ENCODE results near the gene SIPA1. TPM values are rescaled to one million over a fixed set of nuclear protein-coding genes. Genes with fewer than 3 reads are reported as not detected.

Gene SIPA1
- total and polyA plus RNA-seq, 2 of the 13 experiments (the other 11 are each of a cell fraction or from before 2014, with no cell fraction given) = 5.8 to 7.7 TPM

GRCh38 chr11:65592858-65593517, 44.9 kb upstream of the SIPA1 start (continued):
- TF ChIP-seq XBP1 (CRISPR knock-in tag; IDR thresholded peaks at IDR 0.05) (no peak), ZNF557 (CRISPR knock-in tag; IDR thresholded peaks at IDR 0.05) (no peak)

- BruUV-seq (replicated peaks) = no TSS peak
- H3K4me3 ChIP-seq (replicated peaks in 1 of 3; ENCODE audit: insufficient read depth in 1 of 3, low read depth in 2 of 3, low read length in 3 of 3) = no peak overlapping the region
- peaks cover 8% of the 10 kb centered on the region for H3K4me1 ChIP-seq (ENCODE audit: insufficient read depth, low read length)
- H3K27me3 ChIP-seq (ENCODE audit: control insufficient read depth in 1 of 2, insufficient read depth in 2 of 2, low read length in 2 of 2) = no peaks in the 10 kb centered on the region
- H3K36me3 ChIP-seq (replicated peaks in 1 of 2; ENCODE audit: control insufficient read depth in 1 of 2, insufficient read depth in 2 of 2, low read length in 2 of 2) = peaks cover 12 to 14% of the 10 kb centered on the region in 2 experiments; a peak in 4 of 5 replicates
- CTCF ChIA-PET (ENCODE audit: low intra/inter-chr PET ratio, low total read pairs) = interaction anchor here (2.1 kb wide), 1 partner anchor 53 kb away, joined by 12 read pairs; no protein-coding TSS in a partner anchor
- in situ Hi-C loops (cut with HindIII; ENCODE audit: extremely low pct_ligation_motif_present, low pct_unique_long_range_greater_than_20kb) = no loop called here
- POLR2A ChIA-PET = interaction anchor here (1.0 to 2.4 kb wide), 5 partner anchors 9 to 21 kb away, joined by 4 to 11 read pairs (median 5); partner anchors contain the start of gene MAP3K11
- H3K27ac ChIP-seq (ENCODE audit: extremely low read length, insufficient read depth, low read length) = no peak overlapping the region
- no peaks in the 10 kb centered on the region for H3K9me3 ChIP-seq (ENCODE audit: low read length)
- FAIRE-seq (peak; percentile 42), DNase-seq (ENCODE audit: low spot score) (no peak), ATAC-seq (peak; percentile 66)
- H3K9ac ChIP-seq (ENCODE audit: insufficient read depth, low read depth, low read length) = no peak overlapping the region
- intact Hi-C loops (cut with micrococcal nuclease; ENCODE audit: unreplicated experiment) = no loop called here
- no peak overlapping the region for H3K4me2 ChIP-seq (ENCODE audit: low read depth, low read length)
- WGBS (ENCODE audit: low lambda C conversion rate) = 62% methylated on average over 9 of the region's 26 CpGs
- 0 out of 2 replicates have a peak, but pooled peaks cover 3% of the 10 kb centered on the region for H4K20me1 ChIP-seq (ENCODE audit: insufficient read depth, low read length)
- no peaks in the 10 kb centered on the region for H3K79me2 ChIP-seq (ENCODE audit: insufficient read depth, low read length)
- H2AFZ ChIP-seq (ENCODE audit: low read length) = no peak overlapping the region
- TF ChIP-seq MBD4 (IDR thresholded peaks at IDR 0.05; ENCODE audit: borderline replicate concordance, low read length) (no peak), ZNF563 (CRISPR knock-in tag; IDR thresholded peaks at IDR 0.05) (no peak), ZNF510 (CRISPR knock-in tag; IDR thresholded peaks at IDR 0.05; ENCODE audit: low read depth) (no peak), PHB2 (IDR thresholded peaks at IDR 0.05; ENCODE audit: partially characterized antibody) (no peak), ZNF276 (CRISPR knock-in tag; IDR thresholded peaks at IDR 0.05; ENCODE audit: low read depth) (no peak), NFKB2 (CRISPR knock-in tag; IDR thresholded peaks at IDR 0.05; ENCODE audit: borderline replicate concordance) (no peak), ZNF354B (CRISPR knock-in tag; IDR thresholded peaks at IDR 0.05) (no peak), FOXP4 (CRISPR knock-in tag; IDR thresholded peaks at IDR 0.05) (no peak), POLR2G (IDR thresholded peaks at IDR 0.05; ENCODE audit: low read depth, low read length) (no peak), ZNF501 (CRISPR knock-in tag; IDR thresholded peaks at IDR 0.05) (no peak), PHF5A (CRISPR knock-in tag; IDR thresholded peaks at IDR 0.05; ENCODE audit: low read depth, unreplicated experiment) (no peak), KDM5A (IDR thresholded peaks at IDR 0.05; ENCODE audit: borderline replicate concordance, low read length) (no peak), CEBPB (IDR thresholded peaks at IDR 0.05; ENCODE audit: borderline replicate concordance, low read depth, low read length) (no peak), JARID2 (CRISPR knock-in tag; IDR thresholded peaks at IDR 0.05; ENCODE audit: insufficient replicate concordance) (no peak), GABPA (IDR thresholded peaks at IDR 0.05; ENCODE audit: low read depth, low read length) (no peak), GABPA (CRISPR knock-in tag; IDR thresholded peaks at IDR 0.05; ENCODE audit: low read depth) (no peak), ATF1 (CRISPR knock-in tag; IDR thresholded peaks at IDR 0.05) (no peak)
Observed at GRCh38 chr11:65593518-65594414, 44.1 kb upstream of the SIPA1 start.
